Bronchial epithelial cell (primary cell): ENCODE results near the gene MVK. TPM values are rescaled to one million over a fixed set of nuclear protein-coding genes. Genes with fewer than 3 reads are reported as not detected.
"Not testable (repeated sequence)": the region's sequence is repeated elsewhere in the genome, so short reads cannot be mapped to it uniquely, and the experiment has no call there.

Experiments used
- DNase-seq: peaks from one replicate; pipeline ENCODE4 v3.0.0-alpha.2; 2010; ENCODE audit warnings: low read depth
- FAIRE-seq: peaks from 2 replicates; lab custom pipeline; 2011; peaks lifted over from hg19 to GRCh38; lab: Jason Lieb, UNC
- H3K27me3 ChIP-seq: 2 replicates; pipeline ENCODE4 v1.5.1; 2011; ENCODE audit warnings: low read length; ENCODE audit not compliant: control insufficient read depth, insufficient read depth
- H3K36me3 ChIP-seq: 2 replicates; pipeline ENCODE4 v1.5.1; 2011; ENCODE audit warnings: low read length; ENCODE audit not compliant: control insufficient read depth, insufficient read depth
- H3K4me3 ChIP-seq: 2 replicates; pipeline ENCODE4 v1.5.1; 2011; ENCODE audit warnings: mild to moderate bottlenecking, low read depth, low read length, control low read depth
- total RNA-seq: library from RNA; depleted of rRNA; stranded (reverse); fragments of >200 nt; gene quantifications from 2 replicates; pipeline ENCODE4 v1.2.1, GENCODE V29; 2014
- TF ChIP-seq, protein P1 (sequence below): IDR thresholded peaks from 2 replicates; pipeline ENCODE4 v1.5.1; 2011; ENCODE audit warnings: mild to moderate bottlenecking, moderate library complexity, low read length, control low read depth, inconsistent platforms; ENCODE audit not compliant: insufficient read depth, severe bottlenecking

Gene MVK
- total RNA-seq, 1 donor from 2014 or later = 16.1 TPM

- Histone ChIP-seq H3K27me3 (peaks cover 5% of the 10 kb centered on the region), H3K36me3 (no peaks in the 10 kb centered on the region), H3K4me3 (no peak overlapping the region)
- FAIRE-seq = peak; percentile 52
- no peak for DNase-seq
- TF ChIP-seq, protein P1, sequence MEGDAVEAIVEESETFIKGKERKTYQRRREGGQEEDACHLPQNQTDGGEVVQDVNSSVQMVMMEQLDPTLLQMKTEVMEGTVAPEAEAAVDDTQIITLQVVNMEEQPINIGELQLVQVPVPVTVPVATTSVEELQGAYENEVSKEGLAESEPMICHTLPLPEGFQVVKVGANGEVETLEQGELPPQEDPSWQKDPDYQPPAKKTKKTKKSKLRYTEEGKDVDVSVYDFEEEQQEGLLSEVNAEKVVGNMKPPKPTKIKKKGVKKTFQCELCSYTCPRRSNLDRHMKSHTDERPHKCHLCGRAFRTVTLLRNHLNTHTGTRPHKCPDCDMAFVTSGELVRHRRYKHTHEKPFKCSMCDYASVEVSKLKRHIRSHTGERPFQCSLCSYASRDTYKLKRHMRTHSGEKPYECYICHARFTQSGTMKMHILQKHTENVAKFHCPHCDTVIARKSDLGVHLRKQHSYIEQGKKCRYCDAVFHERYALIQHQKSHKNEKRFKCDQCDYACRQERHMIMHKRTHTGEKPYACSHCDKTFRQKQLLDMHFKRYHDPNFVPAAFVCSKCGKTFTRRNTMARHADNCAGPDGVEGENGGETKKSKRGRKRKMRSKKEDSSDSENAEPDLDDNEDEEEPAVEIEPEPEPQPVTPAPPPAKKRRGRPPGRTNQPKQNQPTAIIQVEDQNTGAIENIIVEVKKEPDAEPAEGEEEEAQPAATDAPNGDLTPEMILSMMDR = no peak
Observed at GRCh38 chr12:109601557-109601956, 28.0 kb downstream of the MVK start.

GRCh38 chr12:109602132-109602531, 28.5 kb downstream of the MVK start:
- H3K27me3 ChIP-seq, H3K36me3 ChIP-seq, DNase-seq, FAIRE-seq, H3K4me3 ChIP-seq: not testable (repeated sequence)

GRCh38 chr12:109604132-109604585, 30.6 kb downstream of the MVK start:
- TF ChIP-seq, protein P1 = no peak
- FAIRE-seq (no peak), DNase-seq (no peak)
- Histone ChIP-seq H3K27me3 (peaks cover 12% of the 10 kb centered on the region), H3K4me3 (no peak overlapping the region), H3K36me3 (no peaks in the 10 kb centered on the region)

DNA sequence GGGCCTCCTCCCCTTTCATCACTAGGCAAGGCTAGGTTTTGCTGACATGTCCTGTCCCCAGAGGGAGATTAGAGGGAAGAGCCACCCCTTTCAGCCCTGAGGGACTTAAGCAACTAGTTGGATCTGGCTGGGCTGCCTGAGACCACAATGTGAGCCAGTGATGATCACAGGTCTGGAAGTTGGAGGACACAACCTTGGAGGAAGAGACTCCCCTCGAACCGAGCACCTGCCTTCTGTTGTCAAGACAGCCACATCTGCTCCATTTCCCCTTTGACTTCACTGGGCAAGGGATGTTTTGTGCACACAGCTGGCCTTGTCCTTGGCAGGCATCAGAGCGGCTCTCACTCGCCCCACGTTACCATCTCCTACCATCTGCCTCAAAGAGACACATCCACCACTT, 31.4 kb downstream of the MVK start:
- DNase-seq (no peak), FAIRE-seq (peak; percentile 70)
- Histone ChIP-seq H3K4me3 (no peak overlapping the region), H3K27me3 (peaks cover 12% of the 10 kb centered on the region), H3K36me3 (no peaks in the 10 kb centered on the region)
- TF ChIP-seq, protein P1 = no peak

- H3K27me3 ChIP-seq = peaks cover 12% of the 10 kb centered on the region
- H3K36me3 ChIP-seq = no peaks in the 10 kb centered on the region
- FAIRE-seq (no peak), DNase-seq (no peak)
- TF ChIP-seq, protein P1 = no peak
- H3K4me3 ChIP-seq = no peak overlapping the region
Observed at GRCh38 chr12:109605599-109606228, 32.1 kb downstream of the MVK start.

DNA sequence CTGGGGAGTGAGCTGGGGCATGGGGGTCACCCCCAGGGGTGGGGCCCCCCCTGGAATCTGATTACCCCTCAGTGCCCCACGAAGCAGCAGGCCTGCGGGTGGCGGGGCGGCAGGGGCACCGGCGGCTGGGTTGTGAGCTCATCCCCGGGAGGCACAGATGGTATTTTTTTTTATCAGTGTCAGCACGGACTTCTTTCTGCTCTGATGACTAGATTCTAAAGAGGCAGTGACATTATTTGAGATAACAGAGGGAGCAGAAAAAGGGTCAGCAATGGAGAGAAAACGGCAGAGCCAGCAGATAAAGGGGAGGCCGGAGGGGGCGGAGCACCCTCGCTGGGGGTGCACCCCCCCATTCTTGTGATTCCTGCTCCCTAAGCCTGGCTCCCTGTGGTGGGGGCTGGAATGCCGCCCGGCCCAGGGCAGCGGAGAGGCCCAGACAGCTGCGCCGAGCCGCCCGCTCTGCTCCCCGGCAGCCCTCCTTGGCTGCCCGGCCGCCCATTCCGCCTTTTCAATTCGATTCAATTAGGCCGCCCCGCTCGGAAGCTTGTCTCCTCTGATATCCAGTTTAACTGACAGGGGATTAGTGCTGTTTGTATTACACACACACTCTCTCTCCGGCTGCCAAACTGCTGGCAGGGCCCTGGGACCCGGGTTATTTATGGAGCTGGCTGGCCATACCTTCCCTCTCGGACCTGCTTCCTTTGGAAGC, 32.9 kb downstream of the MVK start:
- DNase-seq (no peak), FAIRE-seq (no peak)
- no peak overlapping the region for H3K4me3 ChIP-seq

More for the DNA sequence above, 32.9 kb downstream of the MVK start:
- TF ChIP-seq, protein P1 = no peak
- peaks cover 14% of the 10 kb centered on the region for H3K27me3 ChIP-seq
- H3K36me3 ChIP-seq = no peaks in the 10 kb centered on the region
